Peyer's patch (tissue), 4 donors: Measurements from ENCODE around the gene NUP50.

ENCODE experiments used
- CTCF ChIP-seq, 6 experiments: fragments of 450-650 bp in 4 of 6; fragments of 200-600 bp in 2 of 6; sonication (generic) in 1 of 6; IDR thresholded peaks; one replicate each; pipeline ENCODE4 v1.5.1; 2017 to 2019; ENCODE audit warnings: antibody characterized with exemption in 6 of 6, mild to moderate bottlenecking in 3 of 6, moderate library complexity in 1 of 6
- POLR2A ChIP-seq, 2 donors: fragments of 450-650 bp; IDR thresholded peaks; one replicate each; pipeline ENCODE4 v1.5.1; 2017; ENCODE audit warnings: antibody characterized with exemption in 2 of 2, mild to moderate bottlenecking in 2 of 2, moderate library complexity in 2 of 2

DNA sequence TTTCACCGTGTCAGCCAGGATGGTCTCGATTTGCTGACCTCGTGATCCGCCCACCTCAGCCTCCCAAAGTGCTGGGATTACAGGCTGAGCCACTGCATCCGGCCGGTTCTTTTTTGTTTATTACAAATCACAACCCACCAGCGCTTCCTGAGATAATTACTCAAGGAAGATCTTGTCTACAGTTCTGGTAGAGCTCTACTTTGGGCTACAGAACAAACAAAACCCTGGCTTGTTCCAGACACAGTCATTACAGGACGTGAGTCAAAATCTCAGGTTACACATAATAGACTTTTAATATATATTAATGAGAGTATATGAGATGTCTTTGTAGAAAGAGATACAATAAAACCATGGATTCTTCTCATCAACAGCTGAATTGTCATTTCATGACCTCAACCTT, 42.8 kb upstream of the NUP50 start:
- TF ChIP-seq CTCF (IDR thresholded peaks at IDR 0.05), result no peak
- TF ChIP-seq POLR2A (IDR thresholded peaks at IDR 0.05), result no peak
